Stimulated activated CD4-positive, alpha-beta T cell treated with anti-CD3 and anti-CD28 coated beads, Interleukin-1b, Interleukin-23, amount 100 ng/mL, for 1 hour (primary cell): ENCODE data around the gene KYAT1.
"Not testable (repeated sequence)": the region's sequence is repeated elsewhere in the genome, so short reads cannot be mapped to it uniquely, and the experiment has no call there.

Source experiments
- DNase-seq, 2 donors: peaks; one replicate each; pipeline ENCODE4 v3.0.0-alpha.2; 2020; ENCODE audit warnings: low read depth in 2 of 2

KYAT1 gene

DNA sequence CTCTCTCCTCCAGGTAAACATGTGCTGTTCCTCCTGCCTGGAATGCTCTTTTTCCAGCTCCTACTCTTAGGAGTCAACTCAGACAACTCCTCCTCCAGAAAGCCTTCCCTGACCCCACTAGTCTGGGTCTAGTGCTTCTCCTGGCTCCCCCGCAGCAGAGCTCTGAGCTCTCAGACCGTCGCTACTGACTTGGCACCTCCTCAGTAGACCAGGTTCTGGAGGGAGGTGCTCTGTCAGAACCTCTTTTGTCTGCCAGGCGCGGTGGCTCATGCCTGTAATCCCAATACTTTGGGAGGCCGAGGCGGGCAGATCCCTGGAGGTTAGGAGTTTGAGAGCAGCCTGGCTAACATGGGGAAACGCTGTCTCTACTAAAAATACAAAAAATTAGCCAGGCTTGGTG lies 3.6 kb upstream of the KYAT1 start:
- no peak for DNase-seq

DNA sequence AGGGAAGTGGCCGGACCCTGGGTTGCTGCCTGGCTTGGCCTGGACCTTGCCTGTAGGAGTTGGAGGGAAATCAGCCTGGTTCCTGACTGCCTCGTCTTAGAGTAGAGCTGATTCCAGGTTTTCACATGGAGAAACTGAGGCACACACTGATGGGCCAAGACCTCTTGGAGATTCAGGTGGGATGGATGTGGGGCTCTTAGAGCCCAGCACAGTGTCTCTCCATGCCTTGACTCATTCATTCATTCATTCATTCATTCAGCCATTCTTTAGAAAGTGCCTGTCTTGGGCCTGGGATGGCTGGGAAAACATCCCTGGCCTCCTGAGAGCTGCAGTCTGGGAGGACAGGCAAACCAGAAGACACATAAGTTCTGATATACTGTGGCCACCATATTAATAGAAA lies 2.4 kb upstream of the KYAT1 start:
- no peak for DNase-seq

DNA sequence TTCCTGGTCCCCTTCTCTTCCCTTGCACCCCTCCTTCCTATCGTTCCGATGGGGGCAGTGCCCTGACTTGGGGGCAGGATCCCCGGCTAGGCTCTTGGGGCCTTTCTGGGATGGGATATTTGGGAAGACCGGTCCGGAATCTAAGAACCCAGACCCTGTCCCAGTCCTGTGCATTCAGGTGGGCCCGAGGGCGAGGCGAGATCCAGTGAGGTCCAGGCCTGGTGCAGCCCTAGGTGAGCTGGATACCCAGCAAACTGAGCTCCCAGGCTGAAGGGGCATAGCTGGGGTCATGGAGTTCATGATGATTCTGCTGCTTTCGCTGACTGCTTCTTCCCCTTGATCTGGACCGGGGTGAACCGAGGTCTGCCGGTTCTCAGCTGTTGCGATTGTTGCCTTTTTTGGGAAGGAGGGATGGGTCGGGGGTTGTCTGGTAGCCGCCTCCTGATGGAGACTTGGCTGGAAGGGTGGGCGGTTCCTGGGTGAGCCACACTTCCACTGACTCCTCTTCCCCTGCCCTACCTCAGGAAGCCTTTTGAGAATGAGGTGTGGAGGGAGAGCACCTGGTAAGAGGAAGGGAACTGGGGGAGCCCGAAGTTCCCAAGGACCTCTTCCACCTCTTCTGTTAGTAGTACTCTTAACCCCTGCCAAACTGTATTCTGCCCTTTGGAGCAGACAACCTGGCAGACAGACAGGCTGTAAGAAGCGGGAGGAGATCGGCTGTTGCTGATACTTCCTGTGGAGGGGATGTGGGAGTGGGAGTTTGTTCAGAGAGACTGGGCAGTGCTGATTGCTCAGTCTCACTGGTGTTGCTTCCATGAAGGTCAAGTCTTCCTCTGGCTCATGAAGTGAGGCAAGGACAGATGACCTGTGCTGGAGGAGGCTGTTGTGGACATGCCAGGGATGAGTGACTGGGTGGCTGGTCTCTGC lies 1.2 kb upstream of the KYAT1 start:
- no peak for DNase-seq

DNA sequence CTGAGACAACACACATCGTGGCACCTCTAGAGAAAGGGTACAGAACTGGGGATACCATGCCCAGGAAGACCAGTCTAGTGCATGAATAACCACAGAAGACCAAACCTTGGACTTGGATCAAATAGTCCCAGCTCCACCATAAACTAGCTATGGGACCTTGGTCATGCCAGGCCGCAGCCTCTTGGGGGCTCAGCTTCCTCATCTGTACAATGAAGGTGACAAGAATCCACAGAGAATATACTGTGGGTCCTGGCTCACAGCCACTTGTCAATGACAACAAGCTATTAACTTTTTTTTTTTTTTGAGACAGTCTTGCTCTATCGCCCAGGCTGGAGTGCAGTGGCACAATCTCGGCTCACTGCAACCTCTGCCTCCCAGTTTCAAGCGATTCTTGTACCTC lies 3.9 kb downstream of the KYAT1 start:
- no peak for DNase-seq

DNA sequence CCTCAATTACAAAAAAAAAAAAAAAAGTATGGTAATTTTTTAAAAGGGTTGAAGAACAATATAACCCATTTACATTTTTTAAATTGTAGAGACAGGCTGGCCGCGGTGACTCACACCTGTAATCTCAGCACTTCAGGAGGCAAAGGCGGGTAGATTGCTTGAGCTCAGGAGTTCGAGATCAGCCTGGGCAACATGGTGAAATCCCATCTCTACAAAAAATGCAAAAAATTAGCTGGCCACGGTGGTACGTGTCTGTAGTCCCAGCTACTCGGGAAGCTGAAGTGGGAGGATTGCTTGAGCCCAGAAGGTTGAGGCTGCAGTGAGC lies 10.8 kb downstream of the KYAT1 start:
- not testable (repeated sequence) for DNase-seq

DNA sequence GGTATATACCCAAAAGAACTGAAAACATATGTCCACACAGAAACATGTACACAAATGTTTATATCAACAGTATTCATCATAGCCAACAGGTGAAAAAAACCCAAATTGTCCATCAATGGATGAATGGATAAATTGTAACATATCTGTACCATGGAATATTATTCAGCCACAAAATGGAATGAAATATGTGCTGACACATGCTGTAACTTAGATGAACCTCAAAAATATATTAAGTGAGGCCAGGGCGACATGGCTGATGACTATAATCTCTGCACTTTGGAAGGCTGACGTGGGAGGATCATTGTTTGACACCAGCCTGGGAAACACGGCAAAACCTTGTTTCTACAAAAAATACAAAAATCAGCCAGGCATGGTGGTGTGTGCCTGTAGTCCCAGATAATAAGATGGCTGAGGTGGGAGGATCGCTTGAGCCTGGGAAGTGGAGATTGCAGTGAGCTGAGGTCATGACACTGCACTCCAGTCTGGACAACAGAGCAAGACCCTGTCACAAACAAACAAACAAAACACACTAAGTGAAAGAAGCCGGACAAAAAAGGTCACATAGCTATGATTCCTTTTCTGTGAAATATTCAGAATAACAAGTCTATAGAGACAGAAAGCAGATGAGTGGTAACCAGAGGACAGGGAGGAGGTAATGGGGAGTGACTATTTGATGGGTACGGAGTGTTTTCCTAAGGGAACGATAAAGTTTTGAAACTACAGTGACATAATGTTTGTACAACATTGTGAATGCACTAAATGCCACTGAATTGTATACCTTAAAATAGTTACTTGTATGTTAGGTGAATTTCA lies 11.4 kb downstream of the KYAT1 start:
- DNase-seq, result no peak

DNA sequence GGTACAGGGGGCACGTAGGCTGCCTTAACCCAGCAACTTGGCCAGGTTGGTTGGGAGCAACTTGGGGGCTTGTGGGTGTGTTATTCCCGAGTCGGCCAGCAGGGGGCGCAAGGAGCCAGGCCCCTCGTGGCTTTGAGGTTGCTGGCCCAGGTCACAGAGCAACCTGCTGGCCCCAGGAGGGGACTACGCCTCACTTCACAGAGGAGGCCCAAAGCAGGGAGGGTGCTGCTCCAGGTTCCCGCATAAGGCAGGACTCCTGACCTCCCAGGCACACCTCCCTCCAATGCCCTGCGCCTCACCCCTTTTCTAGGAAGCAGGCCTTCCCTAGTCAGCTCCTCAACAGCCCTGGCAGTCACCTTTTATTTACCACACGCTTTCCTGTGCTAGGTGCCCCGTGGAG lies 18.1 kb downstream of the KYAT1 start:
- DNase-seq, result peak; percentile 70 to 88

DNA sequence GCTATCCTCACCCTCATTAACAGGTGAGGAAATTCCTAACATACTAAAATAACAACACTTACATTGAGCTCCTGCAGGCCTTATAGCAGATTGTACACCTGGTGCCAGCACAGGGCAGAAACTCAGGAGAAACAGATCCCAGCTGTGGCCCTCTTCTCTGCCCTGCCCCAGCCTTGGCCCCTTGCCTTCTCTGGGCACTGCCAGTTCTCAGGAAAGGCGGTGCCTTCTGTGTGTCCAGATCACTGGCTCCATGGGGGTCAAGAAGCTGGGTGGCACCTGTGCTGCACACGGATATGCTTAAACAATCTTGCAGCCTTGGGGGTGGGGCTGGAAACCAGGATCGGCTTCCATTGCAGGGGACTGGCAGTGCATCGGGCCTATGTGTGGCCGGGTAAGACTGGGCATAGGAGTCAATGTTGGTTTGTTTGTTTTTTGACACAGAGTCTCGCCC lies 19.3 kb downstream of the KYAT1 start:
- DNase-seq, result no peak

DNA sequence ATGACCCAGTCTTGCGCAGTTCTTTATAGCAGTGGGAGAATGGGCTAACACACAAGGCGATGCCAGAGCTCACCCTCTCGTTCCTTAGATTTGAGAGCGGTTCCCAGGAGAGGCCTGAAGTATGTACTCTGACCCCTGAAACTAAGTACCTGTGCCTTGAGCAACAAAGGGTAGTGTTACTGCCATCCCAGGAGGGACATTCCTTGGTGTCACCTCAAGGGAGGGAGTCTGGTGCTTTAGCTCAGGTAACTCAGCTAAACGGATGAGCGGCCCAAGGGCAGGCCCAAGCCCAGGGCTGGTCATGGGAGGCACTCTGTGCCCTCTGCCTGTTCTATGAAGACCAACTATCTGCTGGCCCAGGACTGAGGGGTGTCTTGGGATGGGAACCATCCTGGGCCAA lies 20.2 kb downstream of the KYAT1 start:
- no peak for DNase-seq

DNA sequence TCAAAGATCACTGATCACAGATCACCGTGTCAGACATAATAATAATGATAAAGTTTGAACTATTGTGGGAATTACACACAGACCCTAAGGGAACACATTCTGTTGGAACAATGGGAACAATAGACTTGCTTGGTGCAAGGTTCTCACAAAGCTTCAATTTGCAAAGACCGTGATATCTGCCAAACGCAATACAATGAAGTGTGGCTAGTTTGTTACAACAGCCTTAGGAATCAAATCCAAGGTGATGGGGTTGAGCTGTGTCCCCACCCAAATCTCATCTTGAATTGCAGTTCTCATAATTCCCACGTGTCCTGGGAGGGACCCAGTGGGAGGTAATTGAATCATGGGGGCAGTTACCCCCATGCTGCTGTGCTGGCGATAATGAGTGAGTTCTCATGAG lies 20.8 kb downstream of the KYAT1 start:
- DNase-seq, result no peak

DNA sequence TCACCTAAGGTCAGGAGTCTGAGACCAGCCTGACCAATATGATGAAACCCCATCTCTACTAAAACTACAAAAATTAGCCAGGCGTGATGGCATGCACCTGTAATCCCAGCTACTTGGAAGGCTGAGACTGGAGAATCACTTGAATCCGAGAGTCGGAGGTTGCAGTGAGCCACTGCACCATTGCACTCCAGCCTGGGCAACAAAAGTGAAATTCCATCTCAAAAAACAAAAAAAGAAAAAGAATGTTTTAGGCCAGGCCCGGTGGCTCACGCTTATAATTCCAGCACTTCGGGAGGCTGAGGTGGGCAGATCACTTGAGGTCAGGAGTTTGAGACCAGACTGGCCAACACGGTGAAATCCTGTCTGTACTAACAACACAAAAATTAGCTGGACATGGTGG lies 23.3 kb downstream of the KYAT1 start:
- not testable (repeated sequence) for DNase-seq

DNA sequence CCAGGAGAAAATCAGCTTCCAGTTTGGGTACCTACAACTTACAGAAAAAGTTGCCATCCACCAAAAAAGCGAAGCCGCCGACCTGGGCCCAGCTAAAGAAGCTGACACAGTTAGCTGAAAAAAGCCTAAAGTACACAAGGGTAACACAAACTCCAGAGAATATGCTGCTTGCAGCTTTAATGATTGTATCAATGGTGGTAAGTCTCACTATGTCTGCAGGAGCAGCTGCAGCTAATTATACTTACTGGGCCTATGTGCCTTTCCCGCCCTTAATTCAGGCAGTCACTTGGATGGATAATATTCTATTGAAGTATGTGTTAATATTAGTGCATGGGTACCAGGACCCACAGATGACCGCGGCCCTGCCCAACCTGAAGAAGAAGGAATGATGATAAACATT lies 27.3 kb downstream of the KYAT1 start:
- not testable (repeated sequence) for DNase-seq

DNA sequence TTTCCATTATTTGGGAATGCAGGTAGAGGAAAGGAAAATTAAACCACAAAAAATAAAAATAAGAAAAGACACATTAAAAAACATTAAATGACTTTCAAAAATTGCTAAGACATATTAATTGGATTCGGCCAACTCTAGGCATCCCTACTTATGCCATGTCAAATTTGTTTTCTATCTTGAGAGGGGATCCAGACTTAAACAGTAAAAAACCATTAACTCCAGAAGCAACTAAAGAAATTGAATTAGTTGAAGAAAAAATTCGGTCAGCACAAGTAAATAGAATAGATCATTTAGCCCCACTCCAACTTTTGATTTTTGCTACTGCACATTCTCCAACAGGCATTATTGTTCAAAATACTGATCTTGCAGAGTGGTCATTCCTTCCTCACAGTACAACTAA lies 29.1 kb downstream of the KYAT1 start:
- DNase-seq, result not testable (repeated sequence)

DNA sequence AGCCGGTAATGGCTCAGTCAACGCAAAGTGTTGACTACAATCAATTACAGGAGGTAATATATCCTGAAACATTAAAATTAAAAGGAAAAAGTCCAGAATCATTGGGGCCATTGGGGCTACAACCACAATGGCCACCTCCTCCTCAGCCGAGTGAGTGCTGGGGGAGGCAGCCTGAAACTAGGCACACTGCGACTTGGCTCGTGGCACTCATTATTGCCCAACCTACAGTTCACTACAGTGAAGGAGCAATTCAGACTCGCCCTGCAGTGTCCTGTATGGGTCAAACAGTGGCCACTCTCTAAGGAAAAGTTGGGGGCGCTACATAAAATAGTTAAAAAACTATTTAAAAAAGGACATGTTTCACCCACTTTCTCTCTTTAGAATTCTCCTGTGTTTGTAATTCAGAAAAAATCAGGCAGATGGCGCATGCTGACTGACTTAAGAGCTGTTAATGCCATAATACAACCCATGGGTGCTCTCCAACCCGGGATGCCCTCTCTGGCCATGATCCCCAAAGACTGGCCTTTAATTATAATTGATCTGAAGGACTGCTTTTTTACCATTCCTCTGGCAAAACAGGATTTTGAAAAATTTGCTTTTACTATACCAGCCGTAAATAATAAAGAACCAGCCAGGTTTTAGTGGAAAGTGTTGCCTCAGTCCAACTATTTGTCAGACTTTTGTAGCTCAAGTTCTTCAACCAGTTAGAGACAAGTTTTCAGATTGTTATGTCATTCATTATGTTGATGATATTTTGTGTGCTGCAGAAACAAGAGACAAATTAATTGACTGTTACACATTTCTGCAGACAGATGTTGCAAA lies 29.8 kb downstream of the KYAT1 start:
- DNase-seq, result not testable (repeated sequence)

DNA sequence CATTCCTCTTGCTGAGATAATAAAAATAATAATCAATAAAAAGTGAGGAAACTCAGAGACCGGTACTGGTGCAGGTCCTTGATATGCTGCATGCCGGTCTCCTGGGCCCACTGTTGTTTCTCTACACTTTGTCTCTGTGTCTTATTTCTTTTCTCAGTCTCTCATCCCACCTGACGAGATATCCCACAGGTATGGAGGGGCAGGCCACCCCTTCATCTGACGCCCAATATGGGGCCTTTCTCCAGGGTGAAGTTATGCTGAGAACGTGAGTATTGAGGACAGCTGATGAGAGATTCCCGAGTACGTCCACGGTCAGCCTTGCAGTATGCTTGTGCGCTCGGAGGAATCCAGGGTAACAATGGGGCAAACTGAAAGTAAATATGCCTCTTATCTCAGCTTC lies 30.7 kb downstream of the KYAT1 start:
- DNase-seq, result not testable (repeated sequence)

DNA sequence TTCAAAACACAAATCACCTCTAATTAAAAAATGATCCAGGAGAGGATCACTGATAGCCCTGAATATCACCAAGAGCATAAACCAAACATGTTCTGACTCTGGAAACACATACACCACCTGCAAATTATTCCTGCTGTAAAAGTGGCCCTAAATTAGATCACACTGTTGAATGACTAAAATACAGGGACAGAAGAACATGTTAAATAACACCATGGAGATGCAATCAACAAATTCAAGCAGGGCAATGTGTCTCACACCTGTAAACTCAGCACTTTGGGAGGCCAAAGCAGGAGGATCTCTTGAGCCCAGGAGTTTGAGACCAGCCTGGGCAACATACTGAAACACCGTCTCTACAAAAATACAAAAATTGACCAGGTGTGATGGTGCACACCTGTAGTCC lies 33.9 kb downstream of the KYAT1 start:
- no peak for DNase-seq

DNA sequence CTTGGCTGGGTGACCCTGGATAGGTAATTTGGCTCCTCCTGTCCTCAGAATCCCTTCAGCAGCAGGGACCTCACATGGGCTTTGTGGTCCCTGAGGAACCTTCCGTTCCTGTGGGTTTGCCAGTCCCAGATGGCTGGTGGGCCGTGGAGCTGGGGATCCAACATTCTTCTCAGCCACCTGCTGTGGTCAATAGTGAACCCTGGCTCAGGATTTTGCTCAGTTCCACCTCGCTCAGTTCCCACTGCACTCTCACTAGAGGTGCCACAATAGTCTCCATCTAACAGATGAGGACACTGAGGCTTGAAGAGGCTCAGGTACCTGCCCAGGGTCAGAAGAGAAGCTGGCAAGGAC lies 35.1 kb downstream of the KYAT1 start:
- DNase-seq, result no peak

DNA sequence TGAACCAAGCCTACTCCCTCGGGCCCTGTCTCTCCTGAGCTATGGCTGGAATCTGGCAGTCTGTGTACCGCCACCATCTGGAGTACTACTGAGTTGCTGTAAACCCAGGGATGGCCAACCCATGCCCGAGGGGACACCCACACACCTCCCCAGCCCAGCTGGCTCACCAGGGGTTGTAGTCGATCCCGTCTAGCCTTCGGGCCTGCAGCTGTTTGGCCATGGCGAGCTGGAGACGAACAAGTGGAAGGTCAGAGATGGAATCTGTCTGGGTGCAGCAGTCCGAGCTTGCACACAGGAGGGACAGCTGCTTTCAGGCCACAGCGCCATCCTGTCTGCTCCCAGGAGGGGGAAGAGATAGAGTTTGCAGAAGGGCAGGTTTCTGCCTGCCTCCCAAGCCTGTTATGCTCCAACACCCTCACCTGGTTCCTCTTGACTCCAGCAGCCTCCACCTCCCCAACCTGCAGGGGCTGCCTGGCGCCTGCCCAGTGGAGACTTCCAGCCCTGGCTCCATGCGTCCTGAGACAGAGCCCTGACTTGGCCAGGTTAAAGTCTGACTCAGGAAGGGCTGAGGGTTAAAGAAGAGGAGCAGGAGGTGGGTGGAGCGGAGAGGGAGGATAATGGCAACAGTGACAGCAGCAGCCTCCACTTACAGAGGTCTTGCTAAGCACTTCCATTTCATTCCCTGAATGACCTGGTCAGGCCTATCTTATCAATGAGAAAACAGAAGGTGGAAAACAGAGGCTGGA lies 36.4 kb downstream of the KYAT1 start:
- no peak for DNase-seq

DNA sequence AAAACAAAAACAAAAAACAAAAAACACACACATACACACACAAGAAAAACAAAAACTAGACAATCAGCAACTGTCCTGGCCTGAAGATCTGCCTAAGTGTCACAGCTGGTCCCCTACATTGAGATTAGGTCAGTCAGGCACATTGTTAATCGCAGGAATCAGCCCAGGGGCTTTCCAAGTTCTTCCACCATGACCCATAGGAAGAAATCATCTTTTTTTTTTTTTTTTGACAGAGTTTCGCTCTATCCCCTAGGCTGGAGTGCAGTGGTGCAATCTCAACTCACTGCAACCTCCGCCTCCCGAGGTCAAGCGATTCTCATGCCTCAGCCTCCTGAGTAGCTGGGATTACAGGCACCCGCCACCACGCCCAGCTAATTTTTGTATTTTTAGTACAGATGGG lies 38.6 kb downstream of the KYAT1 start:
- not testable (repeated sequence) for DNase-seq

DNA sequence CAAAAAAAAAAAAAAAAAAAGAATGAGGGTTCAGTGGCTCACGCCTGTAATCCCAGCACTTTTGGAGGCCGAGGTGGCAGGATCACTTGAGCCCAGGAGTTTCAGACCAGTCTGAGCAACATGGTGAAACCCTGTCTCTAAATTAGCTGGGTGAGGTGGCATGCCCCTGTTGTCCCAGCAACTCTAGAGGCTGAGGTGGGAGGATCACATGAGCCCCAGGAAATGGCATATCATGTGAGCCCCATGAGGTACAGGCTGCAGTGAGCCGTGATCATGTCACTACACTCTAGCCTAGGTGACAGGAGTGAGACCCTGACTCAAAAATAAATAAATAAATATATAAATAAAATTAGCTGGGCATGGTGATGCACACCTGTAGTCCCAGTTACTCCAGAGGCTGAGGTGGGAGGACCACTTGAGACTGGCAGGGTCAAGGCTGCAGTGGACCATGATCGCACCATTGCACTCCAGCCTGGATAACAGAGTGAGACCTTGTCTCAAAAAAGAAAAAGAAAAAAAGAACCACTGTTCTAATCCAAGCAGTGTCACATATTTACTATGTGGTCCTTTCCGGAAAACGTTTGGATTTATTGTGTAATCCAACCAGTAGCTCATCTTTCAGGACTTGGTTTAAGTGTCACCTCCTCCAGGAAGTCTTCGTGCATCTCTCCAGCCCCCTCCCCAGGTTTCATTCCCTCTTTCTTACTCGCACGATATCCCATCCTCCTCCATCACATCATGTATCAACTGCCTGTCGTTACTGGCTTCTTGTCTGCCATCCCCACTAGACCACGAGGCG lies 39.9 kb downstream of the KYAT1 start:
- DNase-seq, result no peak

DNA sequence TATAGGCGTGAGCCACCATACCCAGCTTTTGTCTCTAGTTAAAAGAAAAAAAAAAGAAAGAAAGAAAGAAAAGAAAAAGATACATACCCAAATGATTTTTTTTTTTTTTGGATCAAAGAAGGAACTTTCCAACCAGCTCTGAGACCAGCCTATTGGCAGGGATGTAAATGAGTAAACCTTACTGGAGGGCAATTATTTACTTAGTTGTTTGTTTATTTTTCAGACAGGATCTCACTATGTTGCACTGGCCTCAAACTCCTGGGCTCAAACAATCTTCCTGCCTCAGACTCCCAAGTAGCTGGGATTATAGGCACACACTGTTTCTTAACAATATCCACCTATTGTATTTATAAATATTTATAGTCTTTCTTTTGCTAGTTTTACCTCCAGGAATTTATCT lies 41.2 kb downstream of the KYAT1 start:
- DNase-seq, result no peak
